Gastrocnemius medialis (tissue), 4 donors: Measurements from ENCODE around the gene PFKP. TPM values are rescaled to one million over a fixed set of nuclear protein-coding genes. Genes with fewer than 3 reads are reported as not detected.

Experiments
- ATAC-seq, 2 donors: fragments of 150-250 bp; one replicate each; pipeline ENCODE4 v1.9.1; 2016
- DNase-seq, 2 donors: peaks; one replicate each; pipeline ENCODE4 v3.0.0-alpha.2; 2019
- H3K27ac ChIP-seq, 4 donors: fragments of 200-600 bp; sonication (generic); 1 replicate in 1 of 4; 2 replicates in 3 of 4; pipeline ENCODE4 v1.5.1; 2016 to 2018; ENCODE audit warnings: mild to moderate bottlenecking in 2 of 4, moderate library complexity in 1 of 4
- H3K27me3 ChIP-seq, 3 donors: fragments of 200-600 bp; sonication (generic) in 2 of 3; 1 replicate in 1 of 3; 2 replicates in 2 of 3; pipeline versions ENCODE4 v1.5.1 to v1.6.0; 2016 to 2019; ENCODE audit warnings: mild to moderate bottlenecking in 1 of 3, moderate library complexity in 1 of 3
- H3K36me3 ChIP-seq, 2 donors: fragments of 200-600 bp; sonication (generic) in 1 of 2; one replicate each; pipeline ENCODE4 v1.5.1; 2017 to 2018
- H3K4me1 ChIP-seq, 2 donors: fragments of 200-600 bp; sonication (generic) in 1 of 2; one replicate each; pipeline ENCODE4 v1.5.1; 2016 to 2017; ENCODE audit warnings: mild to moderate bottlenecking in 2 of 2
- H3K4me3 ChIP-seq, 4 donors: fragments of 200-600 bp; sonication (generic) in 3 of 4; 1 replicate in 1 of 4; 2 replicates in 3 of 4; pipeline ENCODE4 v1.5.1; 2016 to 2019; ENCODE audit warnings: mild to moderate bottlenecking in 2 of 4
- H3K9me3 ChIP-seq, 3 donors: fragments of 200-600 bp; sonication (generic) in 2 of 3; 1 replicate in 1 of 3; 2 replicates in 2 of 3; pipeline ENCODE4 v1.5.1; 2016 to 2019
- CTCF ChIP-seq, 5 experiments: fragments of 450-650 bp in 3 of 5; fragments of 200-600 bp in 2 of 5; sonication (generic) in 2 of 5; IDR thresholded peaks in 4 of 5; conservative IDR thresholded peaks in 1 of 5; 1 replicate in 4 of 5; 2 replicates in 1 of 5; pipeline ENCODE4 v1.5.1; 2016 to 2019; ENCODE audit warnings: antibody characterized with exemption in 5 of 5, mild to moderate bottlenecking in 3 of 5, moderate library complexity in 3 of 5
- POLR2A ChIP-seq, 2 donors: fragments of 450-650 bp; IDR thresholded peaks; one replicate each; pipeline ENCODE4 v1.6.1; 2017; ENCODE audit warnings: antibody characterized with exemption in 2 of 2, mild to moderate bottlenecking in 2 of 2, moderate library complexity in 2 of 2
- in situ Hi-C, 4 donors: fragments of 200-750 bp; cut with MboI; loops; one replicate each; pipeline versions ENCODE4 v1.15.0 to v1.8.0; 2017; ENCODE audit warnings: low sequenced_read_pairs in 4 of 4
- intact Hi-C: fragments of 100-400 bp; cut with DNase I; formaldehyde crosslinking; loops from one replicate; pipeline ENCODE4 v1.15.1; 2023; ENCODE audit warnings: low total_unique reads
- total RNA-seq, 4 donors: library from RNA; depleted of rRNA; stranded (reverse); fragments of >200 nt; gene quantifications; one replicate each; pipeline versions ENCODE4 v1.1.0 to v1.2.3, GENCODE V29; 2016

The PFKP gene
- total RNA-seq, 4 donors from 2014 or later, result 21.3 to 171 (median 38.9) TPM

- in situ Hi-C loops, result no loop called here
- DNase-seq (no peak), ATAC-seq (peak in 1 of 2 donors; percentile 21)
- Histone ChIP-seq H3K4me3 (no peak overlapping the region), H3K27me3 (no peaks in the 10 kb centered on the region), H3K36me3 (no peaks in the 10 kb centered on the region), H3K4me1 (no peaks in the 10 kb centered on the region), H3K9me3 (no peaks in the 10 kb centered on the region), H3K27ac (peak overlapping the region in 3 of 4 donors; percentile 34 to 61 (median 56))
- intact Hi-C loops, result no loop called here
- TF ChIP-seq POLR2A (IDR thresholded peaks at IDR 0.05) (no peak), CTCF (IDR thresholded peaks at IDR 0.05 in 4 of 5, conservative IDR thresholded peaks at IDR 0.05 in 1 of 5) (no peak)
Observed at GRCh38 chr10:3054183-3054850, 13.0 kb upstream of the PFKP start.

- Histone ChIP-seq H3K27me3 (no peaks in the 10 kb centered on the region), H3K4me3 (no peak overlapping the region), H3K9me3 (no peaks in the 10 kb centered on the region), H3K36me3 (no peaks in the 10 kb centered on the region), H3K27ac (peak overlapping the region in 3 of 4 donors; percentile 34 to 61 (median 56)), H3K4me1 (no peaks in the 10 kb centered on the region)
- in situ Hi-C loops, result no loop called here
- DNase-seq, result no peak
- TF ChIP-seq POLR2A (IDR thresholded peaks at IDR 0.05) (no peak), CTCF (IDR thresholded peaks at IDR 0.05 in 4 of 5, conservative IDR thresholded peaks at IDR 0.05 in 1 of 5) (no peak)
- peak in 1 of 2 donors; percentile 21 for ATAC-seq
- intact Hi-C loops, result no loop called here
Observed at GRCh38 chr10:3054851-3055199, 12.5 kb upstream of the PFKP start.

GRCh38 chr10:3056280-3057037, 10.9 kb upstream of the PFKP start:
- Histone ChIP-seq H3K27ac (no peak overlapping the region), H3K4me3 (no peak overlapping the region), H3K4me1 (no peaks in the 10 kb centered on the region), H3K27me3 (no peaks in the 10 kb centered on the region), H3K9me3 (no peaks in the 10 kb centered on the region), H3K36me3 (no peaks in the 10 kb centered on the region)
- no peak for TF ChIP-seq POLR2A (IDR thresholded peaks at IDR 0.05)
- TF ChIP-seq CTCF (IDR thresholded peaks at IDR 0.05 in 4 of 5, conservative IDR thresholded peaks at IDR 0.05 in 1 of 5), result no peak
- ATAC-seq, result no peak
- in situ Hi-C loops (no loop called here), intact Hi-C loops (no loop called here)
- no peak for DNase-seq

GRCh38 chr10:3057946-3058345, 9.4 kb upstream of the PFKP start:
- DNase-seq, result no peak
- ATAC-seq, result no peak
- H3K36me3 ChIP-seq, result no peaks in the 10 kb centered on the region
- H3K9me3 ChIP-seq, result no peaks in the 10 kb centered on the region
- in situ Hi-C loops, result no loop called here
- TF ChIP-seq CTCF (IDR thresholded peaks at IDR 0.05 in 4 of 5, conservative IDR thresholded peaks at IDR 0.05 in 1 of 5) (no peak), POLR2A (IDR thresholded peaks at IDR 0.05) (no peak)
- intact Hi-C loops, result no loop called here
- no peak overlapping the region for H3K4me3 ChIP-seq
- H3K27ac ChIP-seq, result no peak overlapping the region
- H3K4me1 ChIP-seq, result no peaks in the 10 kb centered on the region
- no peaks in the 10 kb centered on the region for H3K27me3 ChIP-seq
